Activated CD4-positive, alpha-beta T cell treated with anti-CD3 and anti-CD28 coated beads, Interleukin-2, amount 50 U/mL, for 16 hours (primary cell): Measurements from ENCODE around the gene BTBD16.
A peak's percentile ranks its signal among the peaks of the same experiment; 100 is the strongest.

ENCODE experiments used
- DNase-seq: peaks from one replicate; pipeline ENCODE4 v3.0.0-alpha.2; 2020

Gene BTBD16

GRCh38 chr10:122347170-122347841 lies 76.2 kb downstream of the BTBD16 start:
- no peak for DNase-seq

GRCh38 chr10:122348512-122348911 lies 77.4 kb downstream of the BTBD16 start:
- no peak for DNase-seq

GRCh38 chr10:122348935-122349361 lies 77.9 kb downstream of the BTBD16 start:
- no peak for DNase-seq

GRCh38 chr10:122349758-122350369 lies 78.8 kb downstream of the BTBD16 start:
- no peak for DNase-seq

- DNase-seq: no peak
Measured at GRCh38 chr10:122350893-122351292, 79.8 kb downstream of the BTBD16 start.

- no peak for DNase-seq
Measured at GRCh38 chr10:122352817-122353525, 81.9 kb downstream of the BTBD16 start.

GRCh38 chr10:122354383-122354782 lies 83.3 kb downstream of the BTBD16 start:
- DNase-seq: no peak

GRCh38 chr10:122357685-122358084 lies 86.6 kb downstream of the BTBD16 start:
- no peak for DNase-seq

- no peak for DNase-seq
Measured at GRCh38 chr10:122359621-122360020, 88.5 kb downstream of the BTBD16 start.

GRCh38 chr10:122361046-122361445 lies 90.0 kb downstream of the BTBD16 start:
- no peak for DNase-seq

GRCh38 chr10:122362031-122362592 lies 91.0 kb downstream of the BTBD16 start:
- DNase-seq: no peak

- no peak for DNase-seq
Measured at GRCh38 chr10:122362621-122363020, 91.5 kb downstream of the BTBD16 start.

- DNase-seq: no peak
Measured at GRCh38 chr10:122363311-122363710, 92.2 kb downstream of the BTBD16 start.

GRCh38 chr10:122363722-122364463 lies 92.8 kb downstream of the BTBD16 start:
- DNase-seq: no peak

GRCh38 chr10:122368502-122369254 lies 97.6 kb downstream of the BTBD16 start:
- DNase-seq: no peak

GRCh38 chr10:122373108-122373507 lies 102.0 kb downstream of the BTBD16 start:
- no peak for DNase-seq

GRCh38 chr10:122373721-122374120 lies 102.6 kb downstream of the BTBD16 start:
- no peak for DNase-seq

GRCh38 chr10:122374237-122374858 lies 103.3 kb downstream of the BTBD16 start, which contains the start of gene PLEKHA1:
Gene PLEKHA1 (plus strand): TSS chr10:122374708. CDS start chr10:122393201, 18,493 bp downstream.
- peak; percentile 91 for DNase-seq

- peak; percentile 82 for DNase-seq
Measured at GRCh38 chr10:122374859-122375678, 104.0 kb downstream of the BTBD16 start.

- no peak for DNase-seq
Measured at GRCh38 chr10:122375679-122376160, 104.6 kb downstream of the BTBD16 start.
